Measurements from ENCODE around the gene ASCL2. TPM values are rescaled to one million over a fixed set of nuclear protein-coding genes. Genes with fewer than 3 reads are reported as not detected.

The ASCL2 gene
- total RNA-seq, 4 donors from 2014 or later, result 0.27 TPM; not detected in 3

GRCh38 chr11:2317354-2318050 lies 47.1 kb upstream of the ASCL2 start:
- Histone ChIP-seq H3K36me3 (no peaks in the 10 kb centered on the region), H3K4me3 (no peak overlapping the region), H3K27me3 (no peaks in the 10 kb centered on the region), H3K27ac (no peak overlapping the region), H3K9me3 (peaks cover 0 to 10% (median 0%) of the 10 kb centered on the region in 3 donors), H3K4me1 (peaks cover 0 to 40% (median 14%) of the 10 kb centered on the region in 3 donors)
- 79 to 100% methylated on average over 2 to 4 of the region's 17 CpGs for WGBS, 2 donors (ENCODE audit: low coverage in 1 of 2)
- TF ChIP-seq CTCF (IDR thresholded peaks at IDR 0.05) (no peak), EP300 (IDR thresholded peaks at IDR 0.05) (no peak)
- ATAC-seq, result no peak

GRCh38 chr11:2316963-2317244 lies 46.5 kb upstream of the ASCL2 start:
- no peak overlapping the region for H3K27ac ChIP-seq
- H3K4me3 ChIP-seq, result no peak overlapping the region
- peaks cover 0 to 46% (median 14%) of the 10 kb centered on the region in 3 donors for H3K4me1 ChIP-seq
- peaks cover 0 to 10% (median 0%) of the 10 kb centered on the region in 3 donors for H3K9me3 ChIP-seq
- no peaks in the 10 kb centered on the region for H3K27me3 ChIP-seq
- 80% methylated on average over 2 of the region's 3 CpGs; no CpG with 5 or more reads in 1 of the 2 donors for WGBS, 2 donors (ENCODE audit: low coverage in 1 of 2)
- no peaks in the 10 kb centered on the region for H3K36me3 ChIP-seq
- TF ChIP-seq POLR2A (IDR thresholded peaks at IDR 0.05) (no peak), EP300 (IDR thresholded peaks at IDR 0.05) (no peak)
- no peak for ATAC-seq

GRCh38 chr11:2316169-2316962 lies 46.0 kb upstream of the ASCL2 start:
- WGBS, 2 donors (ENCODE audit: low coverage in 1 of 2), result no CpG with 5 or more reads among the region's 23 CpGs
- no peak overlapping the region for H3K4me3 ChIP-seq
- H3K4me1 ChIP-seq, result peaks cover 0 to 51% (median 14%) of the 10 kb centered on the region in 3 donors
- H3K9me3 ChIP-seq, result peaks cover 0 to 10% (median 0%) of the 10 kb centered on the region in 3 donors
- no peaks in the 10 kb centered on the region for H3K36me3 ChIP-seq
- peak overlapping the region in 3 of 4 donors; percentile 86 to 88 (median 87) for H3K27ac ChIP-seq
- H3K27me3 ChIP-seq, result no peaks in the 10 kb centered on the region
- ATAC-seq, result no peak
- TF ChIP-seq EP300 (IDR thresholded peaks at IDR 0.05), result no peak
- TF ChIP-seq POLR2A (IDR thresholded peaks at IDR 0.05), result no peak
- TF ChIP-seq CTCF (IDR thresholded peaks at IDR 0.05), result no peak
- TF ChIP-seq POLR2AphosphoS5 (IDR thresholded peaks at IDR 0.05), result no peak

GRCh38 chr11:2315395-2316168 lies 45.2 kb upstream of the ASCL2 start:
- 80% methylated on average over 1 of the region's 25 CpGs; no CpG with 5 or more reads in 1 of the 2 donors for WGBS, 2 donors (ENCODE audit: low coverage in 1 of 2)
- Histone ChIP-seq H3K36me3 (no peaks in the 10 kb centered on the region), H3K27ac (peak overlapping the region; percentile 41 to 88 (median 86)), H3K4me3 (peak overlapping the region in 1 of 2 donors; percentile 28), H3K27me3 (no peaks in the 10 kb centered on the region), H3K4me1 (peaks cover 0 to 54% (median 14%) of the 10 kb centered on the region in 3 donors), H3K9me3 (peaks cover 0 to 10% (median 0%) of the 10 kb centered on the region in 3 donors)
- ATAC-seq, result peak; percentile 38
- TF ChIP-seq POLR2AphosphoS5 (IDR thresholded peaks at IDR 0.05), result no peak
- no peak for TF ChIP-seq EP300 (IDR thresholded peaks at IDR 0.05)
- TF ChIP-seq CTCF (IDR thresholded peaks at IDR 0.05), result no peak
- no peak for TF ChIP-seq POLR2A (IDR thresholded peaks at IDR 0.05)
